NCI-H2196 treated with DMSO at 0.1 percent for 48 hours (cell line): ENCODE data around the gene SPAG9.
"Not testable (repeated sequence)": the region's sequence is repeated elsewhere in the genome, so short reads cannot be mapped to it uniquely, and the experiment has no call there.

ENCODE experiments used
- DNase-seq: peaks from one replicate; lab custom pipeline; 2025; ENCODE audit not compliant: unreplicated experiment; lab: John Stamatoyannopoulos, UW

SPAG9 gene

GRCh38 chr17:51133365-51133764, 12.7 kb upstream of the SPAG9 start:
- no peak for DNase-seq

- DNase-seq: no peak
These were observed 12.3 kb upstream of the SPAG9 start for GRCh38 chr17:51132964-51133319.

DNA sequence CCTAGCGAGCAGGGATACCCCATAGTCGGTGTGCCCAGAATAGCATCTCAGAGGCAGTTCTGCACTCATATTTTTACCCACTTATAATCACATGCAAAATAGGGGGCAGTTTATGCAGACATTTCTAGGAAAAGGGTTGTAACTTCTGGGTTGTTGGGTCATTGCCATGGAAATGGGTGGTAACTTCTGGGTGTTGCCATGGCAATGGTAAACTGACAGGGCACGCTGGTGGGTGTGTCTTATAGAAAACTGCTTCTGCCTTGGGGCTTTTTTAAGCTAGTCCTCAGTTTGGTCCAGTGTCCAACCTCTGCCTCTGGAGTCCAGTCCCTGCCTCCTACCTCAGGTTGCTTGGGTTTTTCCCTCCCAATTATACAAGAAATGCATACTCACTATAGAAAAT, 7.4 kb upstream of the SPAG9 start:
- no peak for DNase-seq

- no peak for DNase-seq
These were observed 4.2 kb upstream of the SPAG9 start for GRCh38 chr17:51124640-51125503.

- DNase-seq: not testable (repeated sequence)
These were observed 1.9 kb upstream of the SPAG9 start for GRCh38 chr17:51122473-51123115.

- no peak for DNase-seq
These were observed 1.2 kb upstream of the SPAG9 start for GRCh38 chr17:51121620-51122472.

DNA sequence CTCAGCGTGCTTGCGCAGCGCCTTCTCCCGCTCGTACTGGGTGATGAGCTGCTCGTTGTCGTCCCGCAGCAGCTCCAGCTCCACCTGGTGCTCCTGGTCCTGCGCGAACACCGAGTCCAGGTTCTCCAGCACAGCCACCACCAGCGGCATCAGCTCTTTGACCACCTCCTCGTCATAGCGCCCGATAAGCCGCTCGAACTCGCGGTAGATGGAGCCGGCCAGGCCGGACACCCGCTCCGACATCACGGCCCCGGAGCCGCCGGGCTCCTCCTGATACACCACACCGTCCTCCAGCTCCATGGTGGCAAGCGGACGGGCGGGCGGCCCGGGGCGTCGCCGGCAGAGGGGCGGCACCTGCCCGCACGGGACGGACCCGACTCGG, 320 bp downstream of the SPAG9 start:
- DNase-seq: no peak

DNA sequence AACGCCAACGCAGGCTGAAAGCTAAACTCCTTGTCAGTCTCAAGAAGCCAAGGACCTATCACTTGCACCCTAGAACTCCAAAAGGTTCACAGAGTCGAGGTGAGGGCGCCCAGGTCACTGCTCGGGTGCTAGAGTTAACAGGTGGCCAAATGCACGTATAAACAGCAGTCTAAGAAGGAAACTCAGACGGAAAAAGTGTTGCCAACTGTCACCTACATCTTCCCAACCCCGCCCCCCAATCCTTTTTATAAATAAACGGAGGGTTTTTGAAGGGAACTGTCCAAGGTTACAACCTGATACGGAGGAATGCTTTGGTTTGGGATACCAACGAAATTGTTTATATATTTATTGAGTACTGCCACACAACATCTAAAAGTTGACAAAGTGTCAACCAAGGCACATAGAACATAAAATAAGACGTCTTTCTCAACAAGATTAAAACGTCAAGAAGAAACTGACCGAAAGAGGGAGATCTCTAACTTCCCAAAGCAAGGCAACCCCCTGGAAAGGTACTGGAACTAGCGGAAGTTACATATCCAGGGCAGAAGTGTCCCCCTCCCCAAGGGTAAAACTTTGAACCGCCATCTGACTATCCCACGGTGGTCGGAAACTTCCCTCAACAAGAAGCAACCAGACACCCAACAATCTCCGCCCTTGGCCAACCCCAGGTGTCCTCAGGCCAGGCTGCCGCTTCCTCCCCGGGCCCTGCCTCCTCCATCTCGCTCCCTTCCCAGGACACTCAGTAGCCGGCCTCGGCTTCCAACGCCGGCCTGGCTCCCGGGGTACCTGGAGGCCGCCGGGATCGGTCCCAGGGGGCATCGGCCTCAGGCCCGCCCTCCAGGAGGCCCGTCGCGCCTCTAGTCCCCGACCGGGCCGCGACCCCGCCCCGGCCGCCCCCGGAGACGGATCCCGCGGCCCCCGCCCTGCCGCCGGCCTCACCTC, 982 bp downstream of the SPAG9 start:
- DNase-seq: no peak

DNA sequence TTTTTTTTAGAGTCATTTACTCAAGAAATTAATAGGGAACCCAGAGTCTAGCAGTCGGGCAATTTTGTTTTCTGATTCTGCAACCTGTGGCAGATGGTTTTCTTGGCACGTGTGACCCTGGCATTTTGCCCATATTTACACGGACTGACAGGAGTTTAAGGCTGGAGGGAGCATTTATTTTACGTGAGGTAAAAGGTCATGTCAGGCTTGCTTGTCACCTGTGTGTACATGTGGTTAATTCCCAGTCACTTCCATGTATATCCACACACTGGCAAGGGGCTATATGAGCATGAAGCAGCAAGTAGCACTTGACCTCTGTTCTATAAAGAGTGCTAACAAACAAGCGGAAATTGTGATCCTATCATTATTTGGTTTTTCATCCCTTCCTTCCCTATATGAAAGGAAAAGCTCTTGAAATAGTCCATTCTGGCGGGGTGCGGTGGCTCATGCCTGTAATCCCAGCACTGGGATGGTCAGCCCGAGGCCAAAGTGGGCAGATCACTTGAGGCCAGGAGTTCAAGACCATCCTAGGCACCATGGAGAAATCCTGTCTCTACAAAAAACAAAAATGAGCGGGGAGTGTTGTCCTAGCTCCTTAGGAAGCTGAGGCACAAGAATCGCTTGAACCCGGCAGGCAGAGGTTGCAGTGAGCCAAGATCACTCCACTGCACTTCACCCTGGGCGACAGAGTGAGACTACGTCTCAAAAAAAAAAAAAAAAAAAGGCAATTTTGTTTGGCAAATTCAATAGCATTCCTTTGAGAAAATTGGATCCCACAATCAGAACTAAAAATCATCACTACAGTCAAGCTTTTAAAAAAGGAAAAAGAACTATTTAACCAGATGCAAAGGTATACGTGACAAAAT, 2.1 kb downstream of the SPAG9 start:
- peak; percentile 91 for DNase-seq

DNA sequence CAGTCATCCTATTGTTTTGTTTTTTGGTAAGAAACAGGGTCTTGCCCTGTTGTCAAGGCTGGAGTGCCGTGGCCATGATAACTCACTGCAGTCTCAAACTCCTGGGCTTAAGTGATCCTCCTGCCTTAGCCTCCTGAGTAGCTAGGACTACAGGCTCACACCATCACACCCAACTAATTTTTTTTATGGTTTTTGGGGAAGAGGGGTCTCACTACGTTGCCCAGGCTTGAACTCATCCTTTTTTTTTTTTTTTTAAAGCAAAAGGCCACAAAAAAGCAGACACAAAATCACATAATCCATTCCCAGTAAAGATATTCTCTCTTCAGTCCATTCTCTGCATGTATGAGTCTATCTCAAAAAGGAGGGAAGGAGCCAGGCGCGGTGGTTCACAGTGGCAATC, 5.5 kb downstream of the SPAG9 start:
- no peak for DNase-seq

GRCh38 chr17:51112303-51113222, 8.1 kb downstream of the SPAG9 start:
- DNase-seq: not testable (repeated sequence)

DNA sequence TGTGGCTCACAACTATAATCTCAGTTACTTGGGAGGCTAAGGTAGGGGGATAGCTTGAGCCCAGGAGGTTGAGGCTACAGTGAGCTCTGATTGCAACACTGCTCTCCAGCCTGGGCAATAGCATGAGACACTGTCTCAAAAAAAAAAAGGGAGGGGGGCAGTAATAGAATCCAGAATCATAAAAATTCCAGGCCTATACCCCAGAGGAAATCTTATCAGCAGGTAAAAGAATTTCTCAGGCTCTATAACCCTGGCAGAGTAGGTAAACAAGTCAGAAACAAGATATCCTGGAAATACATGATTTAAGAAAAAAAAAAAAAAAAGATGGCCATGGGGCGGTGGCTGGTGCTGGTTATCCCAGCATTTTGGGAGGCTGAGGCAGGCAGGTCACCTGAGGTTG, 12.9 kb downstream of the SPAG9 start:
- DNase-seq: no peak

GRCh38 chr17:51103451-51103850, 17.2 kb downstream of the SPAG9 start:
- no peak for DNase-seq

DNA sequence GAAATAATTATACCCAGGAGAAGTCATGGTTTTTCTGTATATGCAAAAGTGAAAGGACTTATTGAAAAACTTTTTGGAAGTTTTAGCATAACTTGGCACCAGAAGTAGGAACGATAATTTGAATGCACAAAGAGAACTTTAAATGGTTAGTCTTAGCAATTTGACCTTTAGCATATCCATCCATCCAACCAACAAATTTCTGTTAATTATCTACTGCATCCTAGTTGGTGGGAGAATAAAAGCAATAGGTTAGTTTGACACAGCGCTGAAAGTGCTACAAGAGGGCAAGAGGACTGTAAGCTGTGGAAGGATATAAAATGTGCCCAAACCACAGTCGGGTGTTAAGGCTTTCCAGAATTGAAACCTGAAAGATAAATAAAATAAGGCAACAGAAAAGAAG, 17.6 kb downstream of the SPAG9 start:
- DNase-seq: no peak

- DNase-seq: no peak
These were observed 22.8 kb downstream of the SPAG9 start for GRCh38 chr17:51097708-51098446.

DNA sequence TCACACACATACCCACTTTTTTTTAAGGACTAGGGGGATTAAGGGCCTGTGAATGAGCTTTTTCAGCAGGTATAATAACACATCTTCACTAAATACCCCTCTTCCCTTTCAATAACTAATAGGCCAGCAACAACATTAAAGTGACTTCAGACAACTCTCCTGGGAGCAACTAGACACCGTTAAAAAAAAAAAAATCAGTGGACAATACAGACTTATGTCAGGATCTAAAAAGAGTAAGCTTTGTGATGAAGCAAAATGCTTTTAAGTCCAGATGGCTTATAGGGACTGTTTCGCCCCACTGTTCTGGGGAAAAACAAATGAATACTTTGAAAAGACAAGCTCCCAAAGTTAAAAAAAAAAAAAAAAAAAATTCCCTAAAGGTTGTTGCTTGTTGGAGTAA, 29.0 kb downstream of the SPAG9 start:
- DNase-seq: no peak

- not testable (repeated sequence) for DNase-seq
These were observed 31.8 kb downstream of the SPAG9 start for GRCh38 chr17:51088868-51089267.

GRCh38 chr17:51088287-51088686, 32.4 kb downstream of the SPAG9 start:
- no peak for DNase-seq
